NCI-H2107 (cell line): ENCODE measurements around the gene HSD11B1.
A peak's percentile ranks its signal among the peaks of the same experiment; 100 is the strongest.
"Not testable (repeated sequence)": the region's sequence is repeated elsewhere in the genome, so short reads cannot be mapped to it uniquely, and the experiment has no call there.

Experiments used
- DNase-seq: peaks from one replicate; lab custom pipeline; 2025; lab: John Stamatoyannopoulos, UW

HSD11B1 gene

GRCh38 chr1:209692296-209692695 lies 12.3 kb upstream of the HSD11B1 start:
- DNase-seq, result no peak

- DNase-seq, result peak; percentile 70
Measured at GRCh38 chr1:209692745-209693504, 11.7 kb upstream of the HSD11B1 start.

GRCh38 chr1:209696673-209697072 lies 8.0 kb upstream of the HSD11B1 start:
- no peak for DNase-seq

GRCh38 chr1:209697126-209697525 lies 7.5 kb upstream of the HSD11B1 start:
- DNase-seq, result no peak

GRCh38 chr1:209700686-209701085 lies 4.0 kb upstream of the HSD11B1 start:
- DNase-seq, result not testable (repeated sequence)

- DNase-seq, result no peak
Measured at GRCh38 chr1:209702832-209703231, 1.8 kb upstream of the HSD11B1 start.

- no peak for DNase-seq
Measured at GRCh38 chr1:209703834-209704504, 677 bp upstream of the HSD11B1 start.

GRCh38 chr1:209705033-209705598 lies 470 bp downstream of the HSD11B1 start:
- no peak for DNase-seq

- DNase-seq, result no peak
Measured at GRCh38 chr1:209706622-209707021, 2.0 kb downstream of the HSD11B1 start.

- DNase-seq, result no peak
Measured at GRCh38 chr1:209707308-209707707, 2.7 kb downstream of the HSD11B1 start.

GRCh38 chr1:209708297-209708696 lies 3.7 kb downstream of the HSD11B1 start:
- no peak for DNase-seq

GRCh38 chr1:209710093-209710492 lies 5.4 kb downstream of the HSD11B1 start:
- no peak for DNase-seq

- no peak for DNase-seq
Measured at GRCh38 chr1:209710847-209711246, 6.2 kb downstream of the HSD11B1 start.

GRCh38 chr1:209714338-209714737 lies 9.7 kb downstream of the HSD11B1 start:
- DNase-seq, result no peak

- DNase-seq, result no peak
Measured at GRCh38 chr1:209715314-209715713, 10.7 kb downstream of the HSD11B1 start.

- DNase-seq, result no peak
Measured at GRCh38 chr1:209717818-209718217, 13.2 kb downstream of the HSD11B1 start.

- DNase-seq, result no peak
Measured at GRCh38 chr1:209720326-209720725, 15.7 kb downstream of the HSD11B1 start.

GRCh38 chr1:209720826-209721225 lies 16.2 kb downstream of the HSD11B1 start:
- DNase-seq, result no peak

GRCh38 chr1:209721323-209721722 lies 16.7 kb downstream of the HSD11B1 start:
- DNase-seq, result no peak

- DNase-seq, result no peak
Measured at GRCh38 chr1:209723265-209723664, 18.6 kb downstream of the HSD11B1 start.

GRCh38 chr1:209723756-209724693 lies 19.4 kb downstream of the HSD11B1 start:
- DNase-seq, result no peak

GRCh38 chr1:209727286-209727685 lies 22.6 kb downstream of the HSD11B1 start:
- DNase-seq, result no peak
